CD8-positive, alpha-beta memory T cell (primary cell): ENCODE results near the gene ZSCAN21. TPM values are rescaled to one million over a fixed set of nuclear protein-coding genes. Genes with fewer than 3 reads are reported as not detected.

Experiments
- CTCF ChIA-PET: fragments of 350-600 bp; sonication (Branson Sonifier 250); formaldehyde crosslinking; loops from one replicate; lab custom pipeline; 2021; ENCODE audit warnings: antibody characterized with exemption; lab: Charles Lee
- POLR2A ChIA-PET: fragments of 350-600 bp; sonication (Branson Sonifier 250); formaldehyde crosslinking; loops from one replicate; lab custom pipeline; 2021; ENCODE audit warnings: antibody characterized with exemption; lab: Charles Lee
- DNase-seq, 5 donors: peaks; one replicate each; pipeline versions ENCODE4 v3.0.0 to v3.0.0-alpha.2; 2020 to 2022; ENCODE audit warnings: mixed read lengths in 1 of 5
- H3K27ac ChIP-seq: one replicate; pipeline ENCODE4 v1.7.0; 2013; ENCODE audit warnings: low read depth, mild to moderate bottlenecking, low read length, moderate library complexity
- H3K27me3 ChIP-seq: 2 replicates; pipeline ENCODE4 v1.7.0; 2013; ENCODE audit warnings: low read length, mild to moderate bottlenecking; ENCODE audit not compliant: insufficient read depth, poor library complexity, severe bottlenecking
- H3K36me3 ChIP-seq: 2 replicates; pipeline ENCODE4 v1.7.0; 2013; ENCODE audit warnings: mild to moderate bottlenecking, low read length, moderate library complexity; ENCODE audit not compliant: insufficient read depth
- H3K4me1 ChIP-seq: 2 replicates; pipeline ENCODE4 v1.7.0; 2013; ENCODE audit warnings: mild to moderate bottlenecking, low read length, moderate library complexity; ENCODE audit not compliant: insufficient read depth
- H3K4me3 ChIP-seq: 2 replicates; pipeline ENCODE4 v1.7.0; 2013; ENCODE audit warnings: mild to moderate bottlenecking, low read length
- H3K9me3 ChIP-seq: 2 replicates; pipeline ENCODE4 v1.7.0; 2013; ENCODE audit warnings: mild to moderate bottlenecking, low read length
- H3K27ac Mint-ChIP-seq, 8 donors: one replicate each; pipeline ENCODE4 v1.8.0; 2020 to 2021; ENCODE audit warnings: mixed read lengths in 8 of 8, mild to moderate bottlenecking in 6 of 8, inconsistent platforms in 3 of 8, moderate library complexity in 3 of 8
- H3K27me3 Mint-ChIP-seq, 2 donors: one replicate each; pipeline ENCODE4 v1.8.0; 2020 to 2021; ENCODE audit warnings: mixed read lengths in 2 of 2, mild to moderate bottlenecking in 1 of 2, moderate library complexity in 1 of 2
- H3K36me3 Mint-ChIP-seq, 3 donors: one replicate each; pipeline ENCODE4 v1.8.0; 2020 to 2021; ENCODE audit warnings: mixed read lengths in 3 of 3, inconsistent platforms in 1 of 3, mild to moderate bottlenecking in 1 of 3
- H3K4me1 Mint-ChIP-seq, 3 donors: one replicate each; pipeline ENCODE4 v1.8.0; 2020 to 2021; ENCODE audit warnings: mixed read lengths in 3 of 3, inconsistent platforms in 1 of 3, mild to moderate bottlenecking in 1 of 3
- H3K4me3 Mint-ChIP-seq, 7 donors: one replicate each; pipeline ENCODE4 v1.8.0; 2020 to 2021; ENCODE audit warnings: mixed read lengths in 7 of 7, mild to moderate bottlenecking in 6 of 7, moderate library complexity in 4 of 7, inconsistent platforms in 2 of 7
- H3K9me3 Mint-ChIP-seq, 5 donors: one replicate each; pipeline ENCODE4 v1.8.0; 2020 to 2022; ENCODE audit warnings: mixed read lengths in 5 of 5, mild to moderate bottlenecking in 3 of 5, moderate library complexity in 2 of 5, inconsistent platforms in 1 of 5
- polyA plus RNA-seq: library from polyadenylated mRNA; unstranded; fragments of 300-500 nt; fragmentation: Illumina TruSeq; gene quantifications from one replicate; pipeline ENCODE4 v1.2.3, GENCODE V29; 2021
- total RNA-seq, 2 experiments: library from RNA; stranded (reverse); gene quantifications; one replicate each; pipeline ENCODE4 v1.2.3, GENCODE V29; 2021

Gene ZSCAN21
- total and polyA plus RNA-seq, 3 experiments from 2014 or later: 8.2 to 11.3 (median 10.7) TPM

DNA sequence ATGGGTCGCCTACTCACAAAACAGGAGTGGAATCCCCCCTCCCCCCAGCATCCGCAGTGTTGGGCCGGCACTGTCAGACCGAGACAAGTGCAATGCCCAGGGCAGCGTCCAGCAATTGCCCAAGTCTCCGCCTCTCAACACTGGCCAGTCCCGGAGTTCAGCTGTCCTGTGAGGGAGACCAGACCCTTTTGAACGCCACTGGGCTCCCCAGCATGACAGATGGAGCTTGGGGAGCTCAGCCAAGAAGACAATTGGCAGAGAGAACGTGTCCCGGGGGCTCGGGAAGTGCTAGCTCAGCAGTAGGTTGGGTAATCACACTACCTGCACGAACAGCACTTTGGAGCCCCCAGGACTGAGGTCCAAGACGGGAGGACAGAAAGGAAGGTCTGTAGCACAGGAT, 43.9 kb downstream of the ZSCAN21 start:
- DNase-seq: no peak
- peaks cover 74% of the 10 kb centered on the region for H3K36me3 ChIP-seq
- H3K4me3 ChIP-seq: no peak overlapping the region
- Mint-ChIP-seq H3K27me3 (peaks cover 0 to 9% of the 10 kb centered on the region in 2 donors), H3K9me3 (no peaks in the 10 kb centered on the region), H3K4me1 (peaks cover 15 to 42% (median 33%) of the 10 kb centered on the region in 3 donors), H3K27ac (peak overlapping the region in 2 of 8 donors; percentile 3 to 5), H3K36me3 (peaks cover 16 to 89% (median 23%) of the 10 kb centered on the region in 3 donors), H3K4me3 (no peak overlapping the region)
- H3K27ac ChIP-seq: no peak overlapping the region
- peaks cover 12% of the 10 kb centered on the region for H3K4me1 ChIP-seq
- CTCF ChIA-PET: no interaction called here
- POLR2A ChIA-PET: no interaction called here
- H3K9me3 ChIP-seq: no peaks in the 10 kb centered on the region
- no peaks in the 10 kb centered on the region for H3K27me3 ChIP-seq

DNA sequence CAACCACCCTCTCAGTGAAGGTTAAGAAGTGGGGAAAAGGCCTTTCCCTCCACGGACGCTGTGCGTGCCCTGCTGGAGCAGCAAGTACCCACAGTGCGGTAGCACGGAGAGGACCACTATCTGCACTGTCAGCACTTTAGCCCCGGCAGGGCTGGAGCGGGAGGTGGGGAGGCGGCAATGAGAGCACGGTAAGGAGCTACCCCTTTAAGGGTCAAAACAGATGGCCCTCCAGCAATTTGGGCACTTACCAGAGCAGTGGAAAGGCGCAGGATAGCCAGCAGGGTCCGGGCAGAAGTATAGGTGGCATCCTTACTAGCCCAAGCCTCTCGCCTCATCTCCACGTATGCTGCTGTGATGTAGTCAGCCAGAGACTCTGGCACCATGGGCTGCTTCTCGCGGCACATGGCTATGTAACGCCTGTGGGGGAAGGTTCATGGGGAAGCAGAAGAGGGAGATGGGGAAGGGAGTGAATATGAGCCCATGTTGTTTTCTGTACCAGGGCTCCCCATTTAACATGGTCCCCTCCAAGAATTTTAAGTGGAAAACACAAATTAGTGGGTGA, 44.4 kb downstream of the ZSCAN21 start:
- DNase-seq: no peak
- Histone ChIP-seq H3K4me3 (no peak overlapping the region), H3K4me1 (peaks cover 13% of the 10 kb centered on the region), H3K27ac (no peak overlapping the region), H3K27me3 (no peaks in the 10 kb centered on the region), H3K9me3 (no peaks in the 10 kb centered on the region), H3K36me3 (peaks cover 79% of the 10 kb centered on the region)
- H3K27me3 Mint-ChIP-seq: peaks cover 0 to 8% of the 10 kb centered on the region in 2 donors
- H3K4me1 Mint-ChIP-seq: peaks cover 20 to 42% (median 38%) of the 10 kb centered on the region in 3 donors
- H3K36me3 Mint-ChIP-seq: peaks cover 16 to 94% (median 25%) of the 10 kb centered on the region in 3 donors
- H3K27ac Mint-ChIP-seq: peak overlapping the region in 1 of 8 donors; percentile 5
- H3K9me3 Mint-ChIP-seq: no peaks in the 10 kb centered on the region
- CTCF ChIA-PET: no interaction called here
- no peak overlapping the region for H3K4me3 Mint-ChIP-seq
- POLR2A ChIA-PET: no interaction called here

DNA sequence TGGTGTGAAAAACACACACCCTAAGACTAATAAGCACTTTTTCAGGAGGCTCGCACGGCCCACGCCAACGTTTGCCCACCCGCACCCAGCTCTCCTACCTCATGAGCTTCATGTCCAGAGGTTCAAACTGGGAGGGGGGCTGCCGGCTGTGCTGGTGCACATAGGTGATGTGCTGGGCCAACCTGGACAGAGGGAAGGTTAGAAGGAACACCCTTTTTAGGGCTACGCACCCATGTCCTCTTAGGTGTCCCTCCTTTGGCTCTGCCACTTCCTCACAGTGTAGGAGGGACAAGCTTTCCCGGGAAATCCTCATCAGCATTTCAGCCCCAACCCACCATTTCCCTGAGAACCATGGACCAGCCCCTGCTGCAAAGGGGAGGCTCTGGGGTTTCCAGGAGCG, 45.7 kb downstream of the ZSCAN21 start:
- H3K27ac Mint-ChIP-seq: peak overlapping the region in 1 of 8 donors; percentile 72
- no peaks in the 10 kb centered on the region for H3K9me3 Mint-ChIP-seq
- peaks cover 84% of the 10 kb centered on the region for H3K36me3 ChIP-seq
- no peak overlapping the region for H3K4me3 ChIP-seq
- peaks cover 15% of the 10 kb centered on the region for H3K4me1 ChIP-seq
- no peak for DNase-seq
- peaks cover 16 to 99% (median 31%) of the 10 kb centered on the region in 3 donors for H3K36me3 Mint-ChIP-seq
- no peaks in the 10 kb centered on the region for H3K27me3 ChIP-seq
- ChIA-PET CTCF (interaction anchor here (0.8 to 1.1 kb wide), 2 partner anchors 13 to 33 kb away, joined by 3 to 4 read pairs; no protein-coding TSS in a partner anchor), POLR2A (no interaction called here)
- H3K4me3 Mint-ChIP-seq: peak overlapping the region in 1 of 7 donors; percentile 37
- peaks cover 0 to 2% of the 10 kb centered on the region in 2 donors for H3K27me3 Mint-ChIP-seq
- H3K9me3 ChIP-seq: no peaks in the 10 kb centered on the region
- no peak overlapping the region for H3K27ac ChIP-seq
- peaks cover 26 to 44% (median 40%) of the 10 kb centered on the region in 3 donors for H3K4me1 Mint-ChIP-seq

DNA sequence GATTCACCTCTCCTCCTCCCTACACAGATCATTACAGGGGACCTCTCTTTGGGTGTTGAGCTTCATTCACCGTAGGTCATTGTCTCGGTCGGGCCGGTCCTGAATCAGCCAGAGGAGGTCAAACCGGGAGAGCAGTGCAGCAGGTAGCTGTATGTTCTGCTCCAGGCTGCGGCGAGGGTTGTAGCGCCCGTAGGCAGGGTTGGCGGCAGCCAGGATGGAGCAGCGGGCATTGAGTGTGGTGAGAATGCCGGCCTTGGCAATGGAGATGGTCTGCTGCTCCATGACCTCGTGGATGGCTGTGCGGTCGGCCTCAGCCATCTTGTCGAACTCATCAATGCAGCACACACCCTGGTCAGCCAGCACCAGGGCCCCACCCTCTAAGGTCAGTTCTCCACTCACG, 46.1 kb downstream of the ZSCAN21 start:
- Histone ChIP-seq H3K27ac (no peak overlapping the region), H3K4me3 (no peak overlapping the region), H3K4me1 (peaks cover 15% of the 10 kb centered on the region), H3K36me3 (peaks cover 80% of the 10 kb centered on the region), H3K27me3 (no peaks in the 10 kb centered on the region), H3K9me3 (no peaks in the 10 kb centered on the region)
- ChIA-PET CTCF (interaction anchor here (1.1 kb wide), 1 partner anchor 13 kb away, joined by 4 read pairs; no protein-coding TSS in a partner anchor), POLR2A (no interaction called here)
- Mint-ChIP-seq H3K36me3 (peaks cover 16 to 98% (median 31%) of the 10 kb centered on the region in 3 donors), H3K27ac (peak overlapping the region in 2 of 8 donors; percentile 33 to 72), H3K27me3 (peaks cover 0 to 5% of the 10 kb centered on the region in 2 donors), H3K4me1 (peaks cover 27 to 44% (median 38%) of the 10 kb centered on the region in 3 donors), H3K4me3 (peak overlapping the region in 1 of 7 donors; percentile 37), H3K9me3 (no peaks in the 10 kb centered on the region)
- DNase-seq: no peak

DNA sequence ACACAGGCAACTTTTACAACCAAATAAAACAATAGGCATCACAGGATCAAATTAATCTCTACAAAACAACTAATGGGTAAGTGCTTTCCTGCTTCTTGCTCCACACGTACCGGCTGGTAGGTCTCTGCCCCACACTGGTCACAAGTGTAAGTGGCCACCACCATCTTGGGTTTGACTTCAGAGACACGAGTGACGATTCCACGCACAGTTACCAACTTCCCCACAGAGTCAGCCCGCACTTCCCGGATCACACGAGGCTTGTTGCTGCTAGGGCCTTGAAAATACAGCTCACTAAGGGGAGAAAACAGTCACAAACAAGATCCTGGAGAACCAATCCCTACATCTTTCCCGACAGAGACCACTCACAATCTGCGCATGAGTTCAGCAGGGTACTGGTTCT, 49.3 kb downstream of the ZSCAN21 start:
- Mint-ChIP-seq H3K9me3 (no peaks in the 10 kb centered on the region), H3K4me3 (peak overlapping the region; percentile 60 to 97 (median 81)), H3K36me3 (peaks cover 7 to 79% (median 21%) of the 10 kb centered on the region in 3 donors), H3K27ac (peak overlapping the region; percentile 47 to 99 (median 96)), H3K27me3 (peaks cover 0 to 9% of the 10 kb centered on the region in 2 donors), H3K4me1 (peaks cover 38 to 55% (median 43%) of the 10 kb centered on the region in 3 donors)
- CTCF ChIA-PET: interaction anchor here (0.7 to 3.8 kb wide), 3 partner anchors 16 to 187 kb away, joined by 3 to 19 read pairs (median 17); partner anchors contain the start of genes MBLAC1 and ZNF3
- no peaks in the 10 kb centered on the region for H3K9me3 ChIP-seq
- H3K36me3 ChIP-seq: peaks cover 51% of the 10 kb centered on the region
- peak overlapping the region; percentile 1 for H3K27ac ChIP-seq
- H3K4me1 ChIP-seq: peaks cover 21% of the 10 kb centered on the region
- H3K4me3 ChIP-seq: no peak overlapping the region
- no peak for DNase-seq
- no peaks in the 10 kb centered on the region for H3K27me3 ChIP-seq
- POLR2A ChIA-PET: no interaction called here

DNA sequence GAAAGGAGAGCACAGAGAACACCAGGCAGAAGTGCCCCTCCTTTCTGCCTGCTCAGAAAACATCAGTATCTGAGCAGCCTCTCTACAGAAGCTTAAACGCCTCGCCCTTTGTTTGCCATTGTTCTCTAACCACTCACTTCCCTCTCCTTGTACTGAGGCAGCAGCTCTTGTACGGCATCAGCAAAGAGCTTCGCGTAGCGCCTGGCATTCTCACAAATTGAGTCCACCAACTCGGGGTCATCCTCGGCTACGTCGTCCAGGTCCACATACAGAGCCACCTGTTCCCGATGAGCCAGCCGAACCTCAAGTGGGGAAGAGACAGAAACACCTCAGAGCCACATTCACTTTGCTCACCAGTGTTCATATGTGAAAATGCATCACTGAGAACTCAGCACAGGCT, 49.9 kb downstream of the ZSCAN21 start:
- Histone ChIP-seq H3K36me3 (peaks cover 46% of the 10 kb centered on the region), H3K4me3 (peak overlapping the region; percentile 96), H3K27me3 (no peaks in the 10 kb centered on the region), H3K4me1 (peaks cover 21% of the 10 kb centered on the region), H3K27ac (peak overlapping the region; percentile 1), H3K9me3 (no peaks in the 10 kb centered on the region)
- peak overlapping the region; percentile 90 to 97 (median 94) for H3K4me3 Mint-ChIP-seq
- CTCF ChIA-PET: interaction anchor here (0.7 to 3.8 kb wide), 6 partner anchors 16 to 187 kb away, joined by 3 to 19 read pairs (median 10); partner anchors contain the start of genes MBLAC1 and ZNF3
- no peaks in the 10 kb centered on the region for H3K9me3 Mint-ChIP-seq
- peaks cover 39 to 55% (median 45%) of the 10 kb centered on the region in 3 donors for H3K4me1 Mint-ChIP-seq
- no peak for DNase-seq
- POLR2A ChIA-PET: interaction anchor here (3.5 kb wide), 1 partner anchor 11 kb away, joined by 17 read pairs; the partner anchor contains the start of gene COPS6
- peaks cover 0 to 9% of the 10 kb centered on the region in 2 donors for H3K27me3 Mint-ChIP-seq
- H3K27ac Mint-ChIP-seq: peak overlapping the region in 7 of 8 donors; percentile 94 to 99 (median 96)
- peaks cover 7 to 77% (median 21%) of the 10 kb centered on the region in 3 donors for H3K36me3 Mint-ChIP-seq

DNA sequence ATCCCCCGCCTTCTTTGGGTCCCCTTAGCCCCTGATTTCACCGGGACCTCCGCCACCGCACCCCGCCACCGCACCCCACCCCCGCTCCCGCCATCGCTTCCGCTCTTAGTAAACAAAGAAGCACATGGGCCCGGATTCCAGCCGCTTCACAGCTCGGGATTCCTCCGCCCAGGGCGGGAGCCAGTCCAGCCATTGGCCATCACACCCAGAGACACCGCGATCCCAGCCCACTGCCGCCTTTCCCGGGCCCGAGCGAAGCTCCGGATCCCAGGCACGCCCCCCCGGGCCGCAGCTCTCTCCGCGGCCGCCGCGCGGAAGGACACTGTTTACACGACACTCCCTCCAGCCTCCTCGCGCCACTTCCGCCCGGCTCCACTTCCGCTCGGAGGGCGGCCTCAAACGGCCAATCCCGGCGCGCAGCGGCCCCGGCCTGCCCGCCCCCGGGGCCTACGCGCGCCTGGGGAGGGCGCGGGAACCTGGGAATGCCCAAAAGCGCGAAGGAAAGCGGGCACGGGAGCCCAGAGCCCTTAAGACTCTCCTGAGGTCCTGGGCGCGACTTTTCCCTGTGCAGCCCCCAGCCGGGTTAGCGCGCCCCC, 50.9 kb downstream of the ZSCAN21 start:
- H3K27me3 Mint-ChIP-seq: peaks cover 0 to 9% of the 10 kb centered on the region in 2 donors
- H3K36me3 Mint-ChIP-seq: peaks cover 7 to 76% (median 19%) of the 10 kb centered on the region in 3 donors
- peaks cover 39 to 55% (median 45%) of the 10 kb centered on the region in 3 donors for H3K4me1 Mint-ChIP-seq
- H3K9me3 ChIP-seq: no peaks in the 10 kb centered on the region
- no peaks in the 10 kb centered on the region for H3K9me3 Mint-ChIP-seq
- no peaks in the 10 kb centered on the region for H3K27me3 ChIP-seq
- CTCF ChIA-PET: interaction anchor here (0.9 to 3.8 kb wide), 10 partner anchors 8 to 182 kb away, joined by 3 to 19 read pairs (median 4); partner anchors contain the start of genes MBLAC1 and ZNF3
- H3K36me3 ChIP-seq: peaks cover 36% of the 10 kb centered on the region
- POLR2A ChIA-PET: interaction anchor here (0.5 to 3.5 kb wide), 15 partner anchors 10 to 1117 kb away, joined by 3 to 50 read pairs (median 7); partner anchors contain the start of genes COPS6, MBLAC1, PLOD3 and TRIM4
- peaks cover 21% of the 10 kb centered on the region for H3K4me1 ChIP-seq
- peak overlapping the region; percentile 85 for H3K27ac ChIP-seq
- DNase-seq: peak; percentile 83 to 94 (median 90)
- peak overlapping the region; percentile 94 to 100 (median 96) for H3K27ac Mint-ChIP-seq
- H3K4me3 ChIP-seq: peak overlapping the region; percentile 96
- H3K4me3 Mint-ChIP-seq: peak overlapping the region; percentile 90 to 97 (median 94)
